Stimulated activated CD4-positive, alpha-beta T cell treated with anti-CD3 and anti-CD28 coated beads, TNF-alpha, amount 100 ng/mL, for 1 hour (primary cell): ENCODE results near the gene NXPH4.

Experiments used
- DNase-seq, 3 donors: peaks; one replicate each; pipeline ENCODE4 v3.0.0-alpha.2; 2020; ENCODE audit warnings: low read depth in 3 of 3, low spot score in 1 of 3

NXPH4 gene

DNA sequence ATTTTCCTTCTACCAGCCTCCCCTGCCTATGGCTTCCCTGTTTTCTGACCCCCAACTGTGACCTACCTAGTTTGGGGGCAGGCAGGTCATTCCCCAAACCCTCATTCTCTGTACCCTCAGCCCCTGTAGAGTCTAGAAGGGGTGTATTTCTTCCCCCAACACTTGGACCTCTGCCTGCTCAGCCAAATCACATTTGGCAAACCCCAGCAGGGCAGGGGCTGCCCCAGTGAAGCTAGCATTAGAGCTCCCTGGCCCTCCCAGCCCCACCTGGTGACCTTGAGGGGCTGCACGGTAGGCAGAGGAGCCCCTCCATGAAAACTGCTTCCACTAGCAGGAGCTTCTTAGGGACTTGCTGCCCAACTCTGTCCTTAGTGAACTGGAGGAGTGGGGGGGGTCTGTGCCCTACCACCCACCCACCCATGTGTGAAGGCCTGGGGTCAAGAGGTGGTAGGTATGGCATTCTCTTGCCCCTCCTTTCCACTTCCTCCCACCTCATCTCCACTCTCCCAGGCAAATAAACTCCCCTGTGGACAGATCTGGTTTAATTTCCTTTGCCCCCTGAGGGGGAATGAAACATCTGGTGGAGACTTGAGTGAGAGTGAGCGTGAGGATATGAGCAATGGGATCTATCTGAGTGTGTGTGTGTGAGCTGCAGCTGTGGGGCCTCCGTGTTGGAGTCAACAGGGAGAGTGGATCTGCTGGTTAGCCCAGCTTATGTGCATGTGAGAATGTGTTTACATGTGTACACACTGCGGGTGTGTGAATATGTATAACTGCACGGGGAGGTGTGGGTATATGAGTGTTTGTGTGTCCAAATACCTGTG, 1.6 kb downstream of the NXPH4 start:
- DNase-seq, result no peak

DNA sequence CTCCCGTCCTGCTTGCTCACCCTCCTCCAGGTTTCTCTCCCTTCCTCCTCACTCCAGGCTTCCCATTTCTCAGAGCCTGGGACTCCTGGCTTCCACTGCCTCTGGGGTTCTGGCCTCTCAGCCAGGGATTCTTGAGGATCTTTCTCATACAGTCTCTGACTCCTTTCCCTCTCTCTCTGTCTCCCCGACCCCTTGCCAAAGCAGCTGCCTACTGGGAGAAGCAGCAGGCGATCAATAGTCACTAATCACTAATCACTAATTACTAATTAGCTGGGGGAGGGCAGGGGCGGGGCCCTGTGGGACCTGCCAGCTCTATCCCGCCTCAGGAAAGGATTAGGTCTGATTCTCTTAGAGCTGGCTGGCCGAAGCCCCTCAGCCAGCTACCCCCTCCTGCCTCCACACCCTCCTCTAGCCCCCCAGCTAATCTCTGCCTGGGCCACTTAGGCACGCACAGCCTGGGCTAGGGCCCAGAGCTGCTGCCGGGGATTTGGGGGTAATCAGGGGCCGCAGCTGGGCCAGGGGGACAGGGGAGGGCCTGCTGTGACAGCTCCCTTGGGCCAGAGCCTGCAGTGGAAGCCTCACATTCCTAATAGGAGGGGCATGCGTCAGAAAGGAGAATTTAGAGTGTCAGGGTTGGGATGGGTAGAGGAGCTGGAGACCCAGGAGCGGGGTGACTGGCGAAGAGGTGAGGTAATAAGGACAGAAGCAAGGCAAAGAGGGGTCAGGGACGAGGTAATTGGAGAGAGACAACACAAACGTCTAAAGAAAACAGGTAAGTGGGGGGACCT, 2.8 kb downstream of the NXPH4 start:
- no peak for DNase-seq

DNA sequence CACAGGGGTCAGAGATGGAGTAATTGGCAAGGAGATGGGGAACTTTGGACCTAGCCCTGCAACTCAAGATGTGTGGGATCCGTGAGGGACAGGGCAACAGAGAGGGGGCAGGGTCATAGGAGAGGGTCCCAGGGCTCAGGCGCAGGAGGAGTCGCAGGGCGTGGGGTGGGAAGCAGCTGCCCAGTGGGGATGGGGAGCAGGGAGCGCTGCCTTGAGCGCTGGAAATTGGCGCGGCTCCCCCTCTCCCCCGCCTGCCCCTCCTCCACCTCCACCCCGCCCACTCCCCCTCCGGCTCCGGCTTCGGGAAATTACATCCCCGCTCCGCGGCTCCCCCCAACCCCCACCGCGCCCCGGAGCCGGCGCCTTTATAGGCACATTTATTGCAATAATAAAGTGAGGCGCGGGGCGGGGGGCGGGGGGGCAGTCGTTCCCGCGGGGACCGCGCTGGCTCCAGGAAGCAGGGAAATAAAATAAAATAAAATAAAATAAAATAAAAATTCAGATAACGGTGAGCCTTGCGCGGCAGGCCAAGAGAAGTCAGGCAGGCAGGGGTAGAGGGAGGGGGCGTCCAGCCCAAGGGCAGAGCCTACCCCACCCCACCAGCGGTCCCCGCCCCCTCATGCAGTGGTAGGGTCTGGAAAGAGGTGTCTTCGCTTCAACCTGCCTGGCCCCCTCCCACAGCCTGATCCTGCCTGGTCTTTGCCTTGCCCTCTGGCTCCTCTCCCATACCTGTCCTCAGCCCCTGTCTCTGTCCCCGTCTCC, 3.6 kb downstream of the NXPH4 start:
- no peak for DNase-seq

DNA sequence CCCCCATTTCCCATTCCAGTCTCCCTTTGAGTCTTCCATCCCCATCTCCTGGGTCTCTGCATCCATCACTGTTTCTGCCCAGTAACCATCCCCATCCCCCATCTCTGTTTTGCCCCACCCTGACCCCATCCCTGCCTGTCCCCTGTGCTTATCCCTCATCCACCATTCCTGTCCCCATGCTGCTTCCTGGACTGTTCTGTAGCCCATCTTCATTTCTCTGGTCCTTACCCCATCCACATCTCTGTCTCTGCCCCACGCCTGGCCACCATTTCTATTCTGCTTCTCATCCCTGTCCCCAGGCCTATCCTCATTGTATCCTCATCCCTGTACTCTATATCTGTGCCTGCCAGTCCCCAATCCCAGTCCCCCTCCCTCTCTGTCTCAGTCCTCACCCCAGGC, 4.2 kb downstream of the NXPH4 start:
- no peak for DNase-seq

DNA sequence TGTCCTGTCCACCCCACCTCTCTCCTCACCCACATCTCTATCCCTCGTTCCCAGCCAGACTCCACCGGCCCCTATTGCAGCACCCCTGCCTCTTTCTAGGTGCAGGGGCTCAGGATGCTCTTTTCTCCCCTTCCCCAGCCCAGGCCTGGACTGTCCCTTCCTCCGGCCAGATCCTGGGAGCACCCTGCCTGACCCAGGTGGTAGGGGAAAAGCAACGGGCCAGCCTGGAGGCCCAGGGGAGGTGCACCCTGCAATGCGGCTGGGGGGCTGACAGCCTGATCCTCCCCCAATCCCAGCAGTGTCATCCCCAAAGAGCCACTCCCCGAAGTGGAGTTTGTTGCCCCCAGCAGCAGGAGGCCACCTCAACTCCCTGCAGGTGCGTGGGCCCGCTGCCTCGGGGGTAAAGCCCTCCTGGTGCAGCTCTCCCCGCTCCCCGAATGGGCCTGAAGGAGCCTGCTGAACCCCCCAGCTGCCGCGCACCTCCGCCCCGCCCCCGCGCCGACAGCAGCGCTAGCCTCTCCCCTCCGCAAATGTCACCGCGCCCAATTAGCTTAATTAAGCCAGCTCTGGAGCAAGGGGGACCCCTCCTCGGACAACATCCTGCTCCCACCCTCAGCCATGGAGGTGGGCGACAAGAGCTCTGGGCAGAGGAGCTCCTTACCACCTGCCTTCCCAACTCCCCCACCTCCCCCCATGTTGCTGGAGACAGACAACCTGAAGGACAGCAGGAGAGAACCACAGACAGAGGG, 4.7 kb downstream of the NXPH4 start:
- no peak for DNase-seq

DNA sequence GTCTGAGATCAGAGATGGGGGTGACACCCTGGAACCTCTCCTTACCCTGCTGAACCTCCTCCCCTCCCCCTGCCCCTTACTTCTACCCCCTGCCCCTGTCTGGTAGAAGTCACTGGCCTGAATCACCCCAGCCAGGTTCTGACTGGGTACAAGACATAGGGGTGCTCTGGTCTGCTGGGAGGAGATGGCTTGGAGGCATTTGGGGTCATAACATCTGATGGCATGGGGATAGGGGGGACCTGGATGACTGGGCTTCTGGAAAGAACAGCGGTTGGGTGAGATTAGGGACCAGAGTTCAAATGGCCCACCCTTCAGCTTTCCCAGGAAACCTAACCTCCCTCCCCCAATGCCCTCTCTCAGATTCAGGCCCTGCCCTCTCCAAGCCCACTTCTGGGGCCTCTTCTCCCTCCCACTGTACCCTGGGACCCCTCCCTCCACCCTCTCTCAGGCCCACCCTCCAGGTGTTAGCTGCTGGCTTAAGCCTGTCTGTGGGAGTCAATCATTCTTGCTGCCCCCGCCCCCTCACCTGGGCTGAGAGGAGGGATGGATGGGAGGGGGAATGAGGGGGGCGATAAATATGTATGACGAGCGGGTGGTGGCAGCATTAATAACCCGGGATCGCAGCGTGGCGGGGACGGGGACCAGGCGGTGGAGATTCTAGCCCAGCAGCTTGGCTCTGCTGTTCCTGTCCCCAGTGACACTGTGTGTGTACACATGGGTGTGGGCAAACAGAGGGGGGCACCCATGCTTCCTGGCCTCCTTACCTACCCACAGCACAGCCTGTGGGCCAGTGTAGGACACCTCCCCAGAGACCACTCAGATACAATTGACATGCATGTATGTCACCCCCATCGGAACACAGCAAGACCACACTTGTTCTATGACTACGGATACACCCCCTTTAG, 5.9 kb downstream of the NXPH4 start:
- DNase-seq, result no peak

DNA sequence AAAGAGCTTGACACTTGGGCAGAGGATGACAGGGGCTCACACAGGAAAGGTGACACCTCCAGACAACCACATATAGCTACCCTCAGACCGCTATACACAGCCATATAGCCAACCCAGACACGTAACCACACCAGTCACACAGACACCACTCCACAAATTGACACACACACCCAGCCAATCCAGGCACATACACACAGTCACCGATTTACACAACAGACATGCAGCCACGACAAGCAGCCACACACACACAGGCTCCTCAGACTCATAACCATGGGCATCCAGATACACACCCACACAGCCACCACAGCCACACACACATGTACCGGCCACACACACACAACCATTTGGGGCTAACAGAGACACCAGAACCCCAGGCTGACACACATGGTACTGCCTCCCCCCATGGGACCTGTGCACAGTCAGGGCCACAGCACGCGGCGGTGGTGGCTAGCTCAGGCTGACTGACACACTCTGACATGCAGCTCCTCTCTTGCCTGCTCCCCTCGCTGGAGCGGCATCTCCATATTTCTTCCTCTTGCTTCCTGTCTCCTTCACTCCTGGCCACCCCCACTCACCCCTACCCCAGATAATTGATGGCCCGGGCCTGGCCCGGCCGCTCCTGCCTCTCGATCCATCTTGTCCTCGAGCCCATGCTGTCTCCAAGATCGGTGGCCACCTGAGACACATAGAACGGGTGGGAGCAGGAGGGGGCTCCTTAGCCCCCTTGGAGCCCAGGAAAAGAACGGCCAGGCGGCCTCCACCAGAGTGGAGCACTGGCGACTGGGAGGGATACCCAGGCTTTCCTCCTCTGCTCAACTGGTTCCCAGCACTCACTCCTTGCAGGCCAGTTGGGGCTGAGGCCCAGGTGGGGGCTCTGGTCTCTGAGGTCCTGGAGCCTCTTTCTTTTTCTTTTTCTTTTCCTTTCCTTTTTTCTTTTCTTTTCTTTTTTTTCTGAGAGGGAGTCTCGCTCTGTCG, 6.9 kb downstream of the NXPH4 start:
- no peak for DNase-seq

DNA sequence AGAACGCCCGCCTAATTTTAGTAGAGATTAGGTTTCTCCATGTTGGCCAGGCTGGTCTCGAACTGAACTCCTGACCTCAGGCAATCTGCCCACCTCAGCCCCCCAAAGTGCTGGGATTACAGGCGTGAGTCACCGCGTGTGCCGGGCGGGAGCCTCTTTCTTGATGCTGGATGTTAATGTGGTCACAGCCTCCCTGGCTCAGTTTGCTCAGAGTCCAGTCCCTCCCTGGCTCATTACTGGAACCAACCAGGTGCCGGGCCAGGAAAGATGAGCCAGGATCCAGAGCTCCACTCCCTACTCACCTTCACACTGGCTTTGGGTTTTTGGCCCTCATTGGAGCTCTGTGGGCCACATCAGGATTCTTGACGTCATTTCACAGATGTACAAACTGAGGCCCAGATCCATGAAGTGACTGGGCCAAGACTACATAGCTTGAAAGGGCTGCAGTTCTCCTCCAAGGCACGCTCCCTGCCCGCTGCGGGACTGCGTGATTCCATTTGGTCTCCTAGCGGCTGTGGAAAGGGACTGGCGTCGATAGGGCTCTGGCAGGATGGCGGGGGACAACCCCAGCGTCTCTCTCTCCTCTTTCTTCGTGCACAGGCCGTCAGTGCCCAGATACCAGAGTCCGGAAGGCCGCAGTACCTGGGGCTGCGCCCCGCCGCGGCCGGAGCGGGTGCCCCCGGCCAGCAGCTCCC, 7.8 kb downstream of the NXPH4 start:
- no peak for DNase-seq

DNA sequence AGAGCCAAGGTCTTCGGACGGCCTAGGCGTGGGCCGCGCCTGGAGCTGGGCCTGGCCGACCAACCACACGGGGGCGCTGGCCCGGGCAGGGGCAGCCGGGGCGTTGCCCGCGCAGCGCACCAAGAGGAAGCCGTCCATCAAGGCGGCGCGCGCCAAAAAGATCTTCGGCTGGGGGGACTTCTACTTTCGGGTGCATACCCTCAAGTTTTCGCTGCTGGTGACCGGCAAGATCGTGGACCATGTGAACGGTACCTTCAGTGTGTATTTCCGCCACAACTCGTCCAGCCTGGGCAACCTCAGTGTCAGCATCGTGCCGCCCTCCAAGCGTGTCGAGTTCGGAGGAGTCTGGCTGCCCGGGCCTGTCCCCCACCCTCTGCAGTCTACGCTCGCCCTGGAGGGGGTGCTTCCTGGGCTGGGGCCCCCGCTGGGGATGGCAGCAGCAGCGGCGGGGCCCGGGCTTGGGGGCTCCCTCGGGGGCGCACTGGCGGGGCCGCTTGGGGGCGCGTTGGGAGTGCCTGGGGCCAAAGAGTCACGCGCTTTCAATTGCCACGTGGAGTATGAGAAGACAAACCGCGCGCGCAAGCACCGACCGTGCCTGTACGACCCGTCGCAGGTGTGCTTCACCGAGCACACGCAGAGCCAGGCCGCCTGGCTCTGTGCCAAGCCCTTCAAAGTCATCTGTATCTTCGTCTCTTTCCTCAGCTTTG, 8.5 kb downstream of the NXPH4 start:
- no peak for DNase-seq

DNA sequence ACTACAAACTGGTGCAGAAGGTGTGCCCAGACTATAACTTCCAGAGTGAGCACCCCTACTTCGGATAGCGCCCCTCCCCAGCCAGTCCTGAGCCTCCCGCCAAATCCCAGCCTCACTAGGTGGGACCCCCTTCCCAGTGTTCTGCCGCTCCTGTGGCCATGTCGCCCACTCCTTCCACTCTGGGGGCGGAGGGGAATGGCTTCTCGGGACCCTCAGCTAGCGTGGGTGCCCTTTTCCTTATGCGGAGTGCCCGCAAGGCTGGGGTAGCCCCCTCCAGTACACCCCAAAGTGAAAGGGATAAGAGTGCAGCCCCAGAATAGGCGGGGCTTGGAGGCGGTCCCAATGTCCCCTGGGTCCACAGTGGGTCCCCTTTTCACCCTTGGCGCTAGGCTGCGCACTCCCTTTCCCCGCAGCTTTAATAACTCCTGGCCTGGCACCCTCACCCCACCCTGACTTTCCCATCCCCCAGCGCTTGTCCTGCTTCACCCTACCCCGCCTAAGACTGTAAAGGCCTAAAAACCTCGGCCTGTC, 9.2 kb downstream of the NXPH4 start:
- DNase-seq, result no peak

DNA sequence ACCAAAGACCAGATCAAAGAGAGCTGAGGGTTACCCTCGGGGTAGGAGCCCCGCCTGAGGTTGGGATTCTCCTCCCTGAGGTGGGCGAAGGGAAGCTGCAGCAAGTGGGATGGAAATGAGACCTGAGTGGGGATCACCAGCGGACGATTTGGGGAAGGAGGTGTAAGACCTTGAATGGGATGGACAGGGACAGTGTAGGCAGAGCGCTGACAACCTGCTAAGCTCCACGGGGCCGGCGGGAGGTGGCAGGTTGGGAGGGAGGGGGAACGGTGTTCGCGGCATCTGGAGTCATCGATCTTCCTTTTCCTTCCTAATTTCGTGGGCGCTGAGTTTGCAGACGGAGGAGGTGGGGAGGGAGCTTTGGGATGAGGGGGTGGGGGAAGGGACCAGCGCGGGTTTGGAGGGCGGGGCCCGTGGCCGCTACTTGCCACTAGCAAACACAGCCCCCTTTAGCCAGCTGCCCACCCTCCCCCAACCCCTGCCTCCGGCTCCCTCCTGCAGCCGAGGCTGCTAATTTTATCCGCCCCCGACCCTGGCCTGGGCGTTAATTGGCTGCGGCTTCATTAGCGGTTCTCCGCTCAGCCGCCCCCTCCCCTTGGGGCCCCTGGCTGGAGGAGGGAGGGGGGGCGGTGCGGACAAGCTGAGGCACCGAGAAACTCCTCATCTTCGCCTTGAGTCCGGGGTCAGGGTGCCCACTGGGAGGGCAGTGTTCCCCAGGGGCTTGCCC, 10.2 kb downstream of the NXPH4 start:
- no peak for DNase-seq

DNA sequence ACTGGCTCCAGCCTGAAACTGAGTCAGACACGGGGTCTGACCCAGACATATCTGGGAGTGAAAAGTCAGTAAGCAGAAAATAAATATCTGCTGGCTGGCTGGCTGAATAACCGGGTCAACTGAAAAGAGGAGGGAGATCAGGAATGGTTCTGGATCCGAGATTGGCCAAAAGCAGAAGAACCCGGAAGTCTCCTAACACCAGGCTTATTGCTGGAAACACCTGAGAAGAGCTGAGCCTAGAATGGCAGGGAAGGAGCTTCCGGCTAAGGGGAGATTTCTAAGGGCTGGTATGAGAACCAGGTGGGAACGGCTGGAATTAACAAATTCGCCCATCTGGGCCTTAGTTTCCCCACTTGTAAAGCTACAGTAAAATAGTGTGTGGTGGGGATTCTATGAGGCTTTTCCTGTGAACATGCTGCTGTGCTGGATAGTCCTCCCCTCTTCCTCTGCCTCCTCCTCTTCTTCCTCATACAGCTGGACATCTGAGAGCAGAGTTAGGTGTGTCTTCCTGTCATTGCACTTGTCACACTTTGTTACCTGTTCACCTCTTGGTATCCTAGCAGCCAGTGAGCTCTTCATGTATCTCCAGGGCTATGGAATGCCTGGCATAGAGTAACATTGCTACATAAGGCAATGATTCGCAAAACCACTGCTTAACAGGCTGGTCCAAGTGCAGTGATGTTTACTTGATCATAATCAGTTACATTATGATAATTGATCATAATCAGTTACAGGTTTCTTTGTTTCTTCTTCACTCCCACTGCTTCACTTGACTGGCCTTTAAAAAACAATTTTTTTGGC, 10.9 kb downstream of the NXPH4 start:
- no peak for DNase-seq

DNA sequence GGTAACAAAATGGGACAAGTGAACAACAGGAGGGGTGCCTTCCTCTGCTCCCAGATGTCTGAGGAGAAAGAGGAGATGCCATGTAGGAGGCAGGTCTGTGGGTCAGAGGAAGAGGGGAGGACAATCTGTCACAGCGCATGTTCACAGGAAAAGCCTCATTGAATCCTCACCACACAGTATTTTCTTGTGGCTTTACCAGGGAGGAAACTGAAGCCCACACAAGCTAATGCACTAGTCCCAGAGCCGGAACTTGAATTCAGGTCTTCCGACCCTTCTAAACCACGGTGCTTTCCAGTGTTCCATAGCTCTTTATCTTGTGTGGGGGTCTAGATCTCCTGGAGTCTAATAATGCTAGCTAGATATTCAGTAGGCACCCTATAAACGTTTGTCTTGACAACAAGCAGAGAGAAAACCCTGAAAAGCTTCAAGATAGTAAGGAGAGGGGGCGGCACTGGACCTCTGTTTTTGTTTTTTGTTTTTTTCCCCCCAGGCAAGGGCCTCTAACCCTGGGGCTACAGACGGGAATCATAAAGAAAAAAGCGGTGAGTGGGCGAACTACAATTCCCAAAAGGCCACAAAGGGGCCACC, 12.5 kb downstream of the NXPH4 start:
- no peak for DNase-seq

DNA sequence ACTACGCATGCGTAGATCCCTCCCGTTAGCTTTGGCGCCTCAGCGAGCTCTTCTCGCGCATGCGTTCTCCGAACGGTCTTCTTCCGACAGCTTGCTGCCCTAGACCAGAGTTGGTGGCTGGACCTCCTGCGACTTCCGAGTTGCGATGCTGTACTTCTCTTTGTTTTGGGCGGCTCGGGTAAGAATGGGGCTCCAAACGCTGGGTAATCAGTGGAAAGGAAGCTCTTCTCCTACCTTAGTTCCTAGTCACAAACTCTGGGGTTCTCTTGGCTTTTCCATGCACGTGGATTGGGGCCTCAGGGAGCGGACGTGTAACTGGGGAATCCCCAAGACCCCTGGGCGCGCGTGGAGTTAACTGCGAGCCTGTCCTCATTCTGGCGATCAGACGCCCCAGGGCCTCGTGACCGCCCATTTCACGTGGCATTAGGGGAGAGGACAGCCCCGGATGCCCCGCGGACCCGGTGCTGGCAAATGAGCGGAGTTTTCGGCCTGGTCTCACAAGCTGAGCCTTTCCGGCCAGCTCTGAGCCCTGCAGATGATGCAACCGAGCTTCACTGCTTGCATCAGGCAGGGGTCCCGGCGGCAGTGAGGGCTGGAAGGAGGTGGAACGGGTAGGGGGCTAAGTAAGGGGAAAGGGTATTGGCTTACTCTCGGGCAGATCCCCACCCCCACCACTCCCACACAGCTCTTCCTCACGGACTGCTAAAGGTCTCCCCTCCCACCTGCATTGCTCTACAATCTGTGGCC, 13.2 kb downstream of the NXPH4 start, which contains the start of gene SHMT2:
TSS of gene SHMT2 (plus strand) at position 78 of the 747 bp plus-strand sequence. CDS start at position 146, 68 bp downstream.
- peak; percentile 76 to 89 (median 85) for DNase-seq
